HG03095 (cell line): ENCODE measurements around the gene SLC1A7.

Source experiments
- ATAC-seq: cut with Tn5 transposase; IDR thresholded peaks from one replicate; pipeline ENCODE4 v1.9.1; 2021; ENCODE audit warnings: moderate library complexity; ENCODE audit not compliant: unreplicated experiment

The SLC1A7 gene

DNA sequence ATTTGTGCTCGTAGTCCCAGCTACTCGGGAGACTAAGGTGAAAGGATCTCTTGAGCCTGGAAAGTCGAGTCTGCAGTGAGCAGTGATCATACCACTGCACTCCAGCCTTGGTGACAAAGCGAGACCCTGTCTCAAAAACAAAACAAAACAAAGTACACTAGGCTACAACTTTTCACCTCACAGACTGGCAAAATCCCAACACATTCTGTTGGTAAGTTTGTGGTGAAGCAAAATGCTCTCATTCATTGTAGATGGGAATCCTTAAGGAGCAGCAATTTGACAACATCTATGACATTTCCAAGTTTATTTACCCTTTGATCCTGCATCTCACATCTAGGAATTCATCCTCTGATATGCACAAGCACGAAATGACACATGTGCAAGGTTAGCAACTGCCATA, 20.2 kb upstream of the SLC1A7 start:
- ATAC-seq = no peak

DNA sequence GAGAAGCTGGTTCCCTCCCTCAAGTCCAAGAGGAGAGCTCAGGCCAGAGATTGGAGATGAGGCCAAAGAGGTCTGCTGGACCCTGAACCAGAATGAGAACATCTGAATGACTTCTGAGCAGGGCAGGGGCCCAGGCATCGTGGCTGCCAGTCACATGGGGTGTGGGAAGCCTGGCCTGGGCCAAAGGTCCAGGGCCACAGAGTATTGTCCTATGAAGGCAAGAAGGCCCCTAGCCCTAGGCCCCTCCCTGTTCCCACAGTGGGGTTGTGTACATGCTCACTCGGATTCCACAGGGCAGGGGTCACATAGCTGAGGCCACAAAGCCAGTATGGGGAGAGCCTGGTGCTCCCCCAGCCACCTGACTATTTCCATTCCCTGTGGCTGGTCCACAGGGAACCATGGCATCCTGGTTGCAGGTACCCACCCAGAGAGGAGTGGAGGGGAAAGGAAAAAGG, 18.5 kb upstream of the SLC1A7 start:
- ATAC-seq = no peak

DNA sequence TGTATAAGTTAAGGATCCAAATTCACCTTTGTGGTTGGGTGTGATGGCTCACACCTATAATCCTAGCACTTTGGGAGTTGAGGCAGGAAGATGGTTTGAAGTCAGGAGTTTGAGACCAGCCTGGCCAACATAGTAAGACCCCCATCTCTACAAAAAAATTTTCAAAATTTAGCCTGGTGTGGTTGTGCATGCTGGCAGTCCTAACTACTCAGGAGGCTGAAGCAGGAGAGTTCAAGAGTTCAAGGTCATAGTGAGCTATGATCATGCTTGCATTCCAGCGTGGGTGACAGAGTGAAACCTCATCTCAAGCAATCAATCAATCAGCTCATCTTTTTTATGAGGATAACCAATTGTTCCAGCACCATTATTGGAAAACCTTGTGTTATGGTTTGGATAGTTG, 16.5 kb upstream of the SLC1A7 start:
- ATAC-seq = no peak

DNA sequence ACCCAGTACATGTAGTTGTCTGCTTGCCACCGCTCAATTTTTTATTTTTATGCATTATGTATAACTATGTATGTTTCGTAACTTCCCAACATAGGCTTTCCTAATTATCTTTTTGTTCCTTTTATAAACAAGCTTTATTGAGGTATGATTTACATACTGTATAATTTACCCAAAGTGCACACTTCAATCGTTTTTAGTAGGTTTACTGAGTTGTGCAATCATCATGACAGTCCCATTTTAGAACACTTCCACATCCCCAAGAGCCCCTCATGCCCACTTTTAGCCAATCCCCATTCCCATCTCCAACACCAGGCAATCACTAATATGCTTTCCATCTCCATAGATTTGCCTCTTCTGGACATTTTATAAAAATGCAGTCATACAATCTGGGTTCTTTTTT, 14.3 kb upstream of the SLC1A7 start:
- no peak for ATAC-seq

DNA sequence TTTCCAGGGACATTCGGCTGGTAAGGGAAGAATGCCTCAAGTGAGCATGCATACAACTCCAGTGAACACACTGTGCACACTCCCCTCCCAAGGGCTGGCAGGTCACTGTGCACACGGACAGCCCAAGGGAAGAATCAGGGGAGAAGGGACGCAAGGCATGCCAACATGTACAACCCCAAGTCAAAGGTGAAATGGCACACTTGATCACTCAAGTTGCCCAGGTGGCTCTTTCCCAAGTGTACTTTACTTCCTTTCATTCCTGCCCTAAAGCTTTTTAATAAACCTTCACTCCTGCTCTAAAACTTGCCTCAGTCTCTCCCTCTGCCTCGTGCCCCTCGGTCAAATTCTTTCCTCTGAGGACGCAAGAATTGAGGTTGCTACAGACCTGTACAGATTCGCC, 13.5 kb upstream of the SLC1A7 start:
- ATAC-seq = no peak

DNA sequence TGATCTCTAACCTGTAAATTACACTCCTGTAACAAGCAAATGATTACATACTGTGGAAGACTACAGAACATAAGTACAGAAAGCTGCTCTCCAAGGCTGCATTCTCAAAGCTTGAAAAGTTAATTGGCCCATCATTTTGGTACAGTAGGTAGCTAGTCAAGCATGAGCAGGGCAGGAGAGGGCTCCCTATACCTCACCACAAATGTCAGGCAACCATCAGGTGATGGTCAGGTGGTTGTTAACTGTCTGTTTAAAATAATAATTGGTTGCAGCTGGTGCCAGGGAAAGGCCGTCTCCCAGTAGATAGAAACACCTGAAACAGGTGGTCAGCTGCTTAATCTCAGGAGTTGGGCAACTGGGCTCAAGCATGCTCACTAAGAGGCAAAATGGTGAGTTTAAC, 13.1 kb upstream of the SLC1A7 start:
- ATAC-seq = no peak

DNA sequence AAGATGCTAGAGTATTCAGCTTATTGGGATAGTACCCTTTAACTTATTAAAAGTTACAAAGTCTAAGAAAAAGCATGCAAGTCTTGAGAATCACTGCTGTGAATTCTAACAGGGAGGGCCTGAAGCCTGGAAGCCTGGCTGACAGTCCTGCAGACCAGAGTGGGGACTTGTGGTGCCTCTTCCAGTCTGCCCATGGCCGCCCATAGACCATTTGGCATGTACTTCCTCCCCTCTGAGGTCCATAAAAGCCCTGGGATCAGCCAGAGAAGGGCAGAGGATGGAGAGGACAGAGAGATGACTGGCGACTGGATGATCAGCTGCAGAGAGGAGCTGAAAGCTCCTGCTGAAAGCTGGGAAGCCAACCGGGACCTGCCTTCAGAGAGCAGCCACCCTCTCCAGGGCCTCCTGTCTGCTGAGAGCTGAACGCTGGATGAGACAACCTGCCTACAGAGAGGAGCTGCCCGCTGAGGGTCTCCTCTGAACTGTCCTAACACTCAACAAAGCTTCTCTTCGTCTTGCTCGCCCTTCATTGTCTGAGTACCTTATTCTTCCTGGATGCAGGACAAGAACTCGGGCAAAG, 12.5 kb upstream of the SLC1A7 start:
- no peak for ATAC-seq

DNA sequence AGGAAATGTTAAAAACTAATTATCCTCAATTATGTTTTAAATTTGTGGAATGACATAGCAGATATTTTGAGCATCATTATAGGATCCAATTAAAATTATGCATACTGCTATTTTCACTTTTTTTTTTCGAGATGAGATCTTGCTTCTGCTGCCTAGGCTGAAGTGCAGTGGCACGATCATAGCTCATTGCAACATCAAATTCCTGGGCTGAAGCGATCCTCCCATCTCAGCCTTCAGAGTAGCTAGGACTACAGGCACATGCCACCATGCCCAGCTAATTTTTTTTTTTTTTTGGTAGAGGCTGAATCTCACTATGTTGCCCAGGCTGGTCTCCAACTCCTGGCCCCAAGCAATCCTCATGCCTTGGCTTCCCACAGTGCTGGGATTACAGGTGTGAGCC, 11.3 kb upstream of the SLC1A7 start:
- ATAC-seq = no peak

DNA sequence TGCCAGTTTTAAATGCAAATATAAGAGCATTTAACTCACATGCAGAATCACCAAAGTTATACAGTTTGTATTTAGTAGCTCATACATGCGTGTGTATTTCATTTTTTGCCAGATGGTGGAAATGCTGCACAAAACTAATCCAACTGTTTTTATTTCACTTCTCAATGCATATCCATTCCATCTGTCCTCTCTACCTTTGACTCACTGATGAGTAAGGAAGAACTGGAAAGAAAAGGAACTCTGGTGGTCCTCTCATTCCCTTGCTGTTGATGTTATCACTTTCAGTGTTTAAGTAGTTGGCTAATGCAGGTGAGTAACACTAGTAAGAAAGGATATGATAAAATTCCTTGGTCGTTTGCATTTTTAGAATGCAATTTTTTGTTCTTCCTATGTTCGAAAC, 5.7 kb upstream of the SLC1A7 start:
- no peak for ATAC-seq

DNA sequence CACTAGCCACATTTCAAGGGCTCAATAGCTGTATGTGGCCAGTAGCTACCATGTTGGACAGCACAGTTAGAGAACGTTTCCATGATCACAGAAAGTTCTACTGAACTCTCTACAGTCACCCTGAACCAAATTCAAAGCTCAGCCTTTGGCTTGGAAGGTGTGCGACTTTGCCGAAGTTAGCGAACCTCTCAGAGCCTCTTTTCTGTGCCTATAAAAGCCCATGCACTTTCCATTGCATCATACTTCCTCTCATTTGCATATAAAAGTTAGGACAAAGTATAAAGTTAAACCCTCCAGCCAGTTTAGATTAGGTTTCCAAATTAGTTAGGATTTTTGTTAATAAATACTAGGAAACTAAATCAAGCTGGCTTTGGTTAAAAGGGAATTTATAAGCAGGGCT, 4.7 kb upstream of the SLC1A7 start:
- no peak for ATAC-seq

DNA sequence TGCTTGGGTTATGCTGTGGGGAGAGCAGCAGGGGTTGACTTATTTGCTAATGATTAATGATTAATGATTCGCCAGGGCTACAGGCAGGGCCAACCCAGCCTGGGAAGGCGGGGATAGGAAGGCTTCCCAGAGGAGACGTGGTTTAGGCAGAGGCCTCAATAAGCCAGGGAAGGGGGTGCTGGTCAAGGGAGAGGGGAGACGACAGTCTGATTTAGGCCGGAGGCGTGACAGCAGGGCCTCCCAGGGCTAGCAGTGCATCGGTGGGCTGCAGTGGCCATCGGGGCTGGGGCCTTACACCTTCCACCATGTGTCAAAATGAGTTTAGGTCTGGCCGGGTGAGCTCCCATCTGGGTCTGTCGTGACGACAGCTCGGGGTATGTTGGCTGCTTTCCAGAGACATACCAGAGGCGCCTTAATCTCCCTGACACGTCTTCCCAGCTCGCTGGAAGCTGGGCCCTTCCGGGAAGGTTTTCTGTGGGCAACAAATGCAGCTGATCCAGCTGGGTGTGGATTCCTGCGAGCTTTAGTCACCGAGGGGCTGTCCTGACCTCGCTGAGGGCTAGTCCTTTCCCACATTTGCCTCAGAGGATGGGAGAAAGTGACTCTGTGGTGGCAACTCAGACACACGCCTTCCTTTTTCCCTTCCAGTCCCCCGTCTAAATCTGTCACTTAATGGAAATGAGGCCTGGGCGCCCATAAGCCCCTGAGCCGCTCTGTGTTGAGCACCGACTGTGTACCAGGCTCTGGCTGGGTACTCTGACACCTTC, 3.7 kb upstream of the SLC1A7 start:
- no peak for ATAC-seq

DNA sequence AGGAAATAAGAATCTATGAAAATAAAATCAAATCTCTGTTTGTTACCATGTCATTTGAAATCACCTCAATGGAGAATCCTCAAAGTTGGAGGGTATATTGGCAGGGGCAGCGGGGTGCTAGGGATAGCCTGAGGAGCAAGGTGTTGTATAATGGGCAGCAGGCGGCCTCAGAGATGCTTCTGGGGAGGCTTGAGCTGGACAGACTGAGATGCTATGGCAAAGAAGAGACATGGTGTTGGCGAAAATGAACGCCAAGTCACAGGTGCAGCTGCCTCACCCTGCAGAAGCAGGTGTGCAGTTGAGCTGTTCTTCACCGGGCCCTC, 3.1 kb upstream of the SLC1A7 start:
- no peak for ATAC-seq

DNA sequence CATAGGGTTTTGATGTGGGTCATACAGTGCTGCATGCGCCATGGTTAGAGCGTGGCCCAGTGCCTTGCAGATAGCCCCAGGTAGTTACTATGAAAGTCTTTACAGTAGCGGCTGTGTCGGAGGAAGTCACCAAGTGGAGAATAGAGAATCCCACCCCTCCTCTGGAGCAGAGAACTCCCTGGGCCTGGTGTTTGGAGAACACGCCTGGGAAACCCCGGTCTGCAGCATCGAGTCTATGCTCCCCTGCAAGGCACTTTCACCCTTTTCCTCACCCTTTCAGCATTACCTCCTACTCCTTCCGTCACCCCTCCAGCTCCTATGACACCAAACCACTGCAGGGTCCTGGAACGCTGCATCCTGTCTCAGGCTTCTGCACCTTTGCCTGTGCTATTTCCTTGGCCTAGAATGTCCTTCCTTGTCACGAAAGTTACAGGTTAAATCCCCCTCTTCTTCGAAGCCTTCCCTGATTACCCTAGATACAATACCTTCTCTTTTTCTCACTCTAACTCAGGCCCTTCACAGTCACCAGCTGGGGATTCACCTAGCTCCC, 2.7 kb upstream of the SLC1A7 start:
- no peak for ATAC-seq

DNA sequence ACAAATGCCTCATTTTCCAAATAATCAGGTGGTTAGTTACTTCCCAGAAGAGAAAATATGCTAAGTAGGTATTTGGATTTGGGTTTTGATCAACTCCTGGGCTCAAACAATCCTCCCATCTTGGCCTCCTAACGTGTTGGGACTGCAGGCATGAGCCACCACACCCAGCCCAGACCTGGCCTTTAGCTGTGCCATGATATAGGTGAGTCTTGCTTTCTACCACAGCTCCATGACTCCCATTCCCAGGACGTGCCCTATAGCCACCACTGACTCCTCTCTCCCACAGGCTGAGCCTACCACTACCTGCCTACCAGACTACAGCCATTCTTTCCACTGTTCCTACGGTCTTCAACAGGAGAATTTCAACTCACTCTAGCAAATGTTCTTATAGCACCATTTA, 1.8 kb upstream of the SLC1A7 start:
- ATAC-seq = no peak

DNA sequence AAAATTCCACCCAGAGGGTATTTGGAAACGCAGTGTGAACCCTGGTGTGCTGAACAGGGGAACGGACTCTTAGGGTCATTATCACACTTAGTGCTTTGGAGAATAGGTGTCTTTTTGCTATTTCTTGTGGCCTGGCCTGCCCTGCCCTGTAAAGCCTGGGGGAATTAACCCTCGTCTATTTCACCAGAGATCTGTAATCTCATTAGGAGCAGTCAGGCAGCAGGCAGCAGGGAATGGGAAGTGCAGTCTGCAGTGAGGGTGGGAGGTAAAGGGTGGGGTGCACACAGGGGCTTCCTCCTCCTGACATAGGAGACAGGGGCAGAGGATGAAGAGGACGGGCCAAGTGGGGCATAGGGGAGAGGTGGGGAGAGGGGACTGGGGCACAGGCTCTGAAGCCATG, 1.1 kb upstream of the SLC1A7 start:
- no peak for ATAC-seq

DNA sequence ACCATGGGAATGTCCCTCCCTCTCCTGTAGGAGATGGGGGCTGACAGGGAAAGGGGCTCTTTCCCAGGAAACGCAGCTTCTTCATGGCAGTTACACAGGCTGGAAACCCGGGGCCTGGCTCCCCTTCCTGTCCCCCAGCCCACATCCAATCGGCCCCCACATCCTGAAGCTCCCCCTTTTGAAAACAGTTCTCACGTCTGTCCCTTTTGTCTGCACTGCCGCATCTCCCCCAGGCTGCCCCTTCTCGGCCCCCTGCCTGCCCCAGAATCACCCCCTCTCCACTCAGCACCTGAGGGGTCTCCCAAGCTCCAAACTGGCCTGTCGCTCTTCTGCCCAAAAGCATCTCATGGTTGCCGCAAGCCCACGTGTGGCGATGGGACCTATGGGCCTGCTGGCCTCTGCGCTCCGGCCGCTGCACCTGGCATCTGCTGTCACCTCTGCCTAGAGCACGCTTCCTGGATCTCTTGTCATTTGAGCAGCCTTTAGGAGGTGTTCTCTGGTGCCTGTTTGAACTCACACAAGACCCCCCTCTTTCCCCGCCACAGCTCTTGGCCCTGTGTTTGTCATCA, 867 bp downstream of the SLC1A7 start:
- no peak for ATAC-seq

DNA sequence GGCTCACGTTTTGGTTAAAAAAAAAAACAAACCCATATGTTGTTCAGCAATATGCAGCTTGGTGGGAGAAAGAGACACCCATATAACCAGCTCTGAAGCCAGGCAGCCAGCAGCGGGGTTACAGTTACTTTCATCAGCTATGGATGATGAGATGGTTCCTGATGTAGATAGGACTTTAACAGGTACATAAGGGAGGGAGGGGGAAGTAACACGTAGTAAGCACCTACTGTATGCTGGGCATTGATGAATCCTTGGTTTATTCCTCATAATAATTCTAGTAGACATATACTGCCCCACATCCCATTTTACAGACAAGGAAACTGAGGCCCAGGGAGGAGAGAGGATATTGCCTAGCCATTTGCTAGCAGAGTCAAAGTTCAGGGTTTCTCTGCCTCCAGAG, 2.0 kb downstream of the SLC1A7 start:
- ATAC-seq = no peak

DNA sequence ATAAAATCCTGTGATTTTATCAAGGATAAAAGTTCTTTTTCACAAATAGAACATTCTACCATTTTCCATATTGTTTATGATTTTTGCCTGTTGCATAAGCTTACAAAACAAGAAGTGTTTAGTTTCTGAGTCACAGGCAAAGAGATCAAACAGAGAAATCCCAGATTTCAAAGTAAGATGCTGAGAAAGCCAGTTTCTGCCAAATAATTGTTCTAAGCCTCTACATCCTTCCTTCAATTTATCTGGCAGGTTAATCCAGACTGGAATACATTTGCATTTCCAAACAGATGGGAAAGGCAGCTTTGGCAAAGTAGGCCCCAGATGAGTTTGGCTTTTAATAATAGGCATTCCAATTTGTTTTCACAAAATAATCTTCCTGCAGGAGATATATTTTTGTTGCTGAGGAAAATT, 2.5 kb downstream of the SLC1A7 start:
- ATAC-seq = no peak

DNA sequence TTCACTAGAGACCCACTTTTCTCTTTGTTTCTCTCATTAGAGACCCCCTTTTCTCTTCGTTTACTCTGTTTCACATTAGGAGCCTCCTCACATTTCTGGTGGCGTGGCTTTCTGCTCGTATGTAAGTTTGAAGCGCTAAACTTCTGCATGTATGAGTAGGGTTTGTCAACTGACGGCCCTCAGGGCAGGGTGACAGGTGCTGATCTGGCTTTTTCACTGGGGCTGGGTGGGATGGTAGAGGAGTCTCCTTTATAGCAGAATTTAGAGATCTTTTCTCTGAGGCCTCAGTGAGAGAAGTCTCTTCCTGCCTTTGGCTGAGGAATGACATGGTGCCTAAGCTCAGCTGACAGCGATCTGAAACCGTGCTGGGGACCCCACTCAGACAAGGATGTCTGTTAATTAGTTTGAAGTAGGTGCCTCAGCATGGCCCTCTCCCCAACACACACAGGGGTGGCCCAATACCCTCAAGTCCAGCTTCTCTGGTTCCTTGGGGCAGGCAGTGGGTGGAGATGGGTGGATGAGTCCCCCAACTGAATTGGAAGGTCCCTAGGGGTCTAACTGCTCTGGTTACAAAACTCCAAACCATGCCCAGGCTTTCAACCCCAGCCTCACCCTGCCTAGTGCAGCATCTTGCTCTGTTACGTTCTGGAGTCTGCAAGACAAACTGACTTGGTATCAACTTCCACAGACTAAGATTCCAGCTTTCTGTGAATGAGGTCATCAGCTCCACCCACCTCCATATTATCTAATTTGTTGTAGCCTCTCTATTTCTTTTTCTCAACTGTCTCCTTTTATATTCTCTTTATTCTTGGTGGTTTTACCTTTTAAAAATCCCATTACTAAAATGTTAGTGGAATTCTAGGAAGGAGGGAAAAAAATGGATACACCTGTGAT, 3.2 kb downstream of the SLC1A7 start:
- ATAC-seq = no peak

DNA sequence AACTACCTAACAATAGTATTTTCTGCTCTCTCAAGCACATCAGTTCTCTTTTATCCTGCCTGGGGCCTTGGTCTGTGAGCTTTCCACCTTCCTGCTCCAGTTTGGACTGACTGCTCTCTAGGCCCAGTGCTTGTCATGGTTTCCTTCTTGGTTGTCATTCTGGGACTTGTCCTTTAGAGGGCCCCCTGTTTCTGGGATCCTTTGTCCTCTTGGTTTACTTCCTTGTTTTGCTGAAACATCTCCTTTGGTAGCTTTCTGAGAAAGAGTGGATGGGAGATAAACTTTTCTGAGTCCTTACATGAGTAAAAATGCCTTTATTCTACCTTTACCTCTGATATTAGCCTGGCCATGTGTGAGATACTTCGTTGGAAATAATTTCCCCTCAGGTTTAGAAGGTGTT, 4.7 kb downstream of the SLC1A7 start:
- ATAC-seq = no peak

DNA sequence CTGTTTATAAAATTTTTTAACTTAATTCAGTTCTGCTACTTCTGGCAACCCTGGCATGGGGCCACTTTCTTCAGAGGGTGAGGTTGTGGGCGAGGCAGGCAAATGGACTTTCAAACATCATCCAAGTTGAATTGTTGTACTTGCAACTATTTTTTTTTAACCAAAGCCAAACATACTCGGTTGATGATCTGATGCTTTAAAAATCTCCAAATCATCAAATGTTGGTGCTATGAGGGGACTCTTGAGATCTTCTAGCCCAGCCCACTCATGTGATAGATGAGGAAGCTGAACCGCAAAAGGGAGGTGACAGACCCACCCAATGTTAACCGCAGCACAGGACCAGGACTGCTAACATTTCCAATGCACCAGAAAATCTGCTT, 6.7 kb downstream of the SLC1A7 start:
- ATAC-seq = no peak
